GM12875 (cell line): Measurements from ENCODE around the gene ARHGEF17.

Experiments used
- H3K4me3 ChIP-seq: one replicate; pipeline ENCODE4 v1.5.1; 2011; ENCODE audit warnings: low read depth, low read length, control low read depth
- CTCF ChIP-seq: IDR thresholded peaks from 2 replicates; pipeline ENCODE4 v1.5.1; 2011; ENCODE audit warnings: low read depth, mild to moderate bottlenecking, control low read depth, inconsistent platforms, low read length, moderate library complexity, borderline replicate concordance; ENCODE audit not compliant: insufficient read depth

Gene ARHGEF17

DNA sequence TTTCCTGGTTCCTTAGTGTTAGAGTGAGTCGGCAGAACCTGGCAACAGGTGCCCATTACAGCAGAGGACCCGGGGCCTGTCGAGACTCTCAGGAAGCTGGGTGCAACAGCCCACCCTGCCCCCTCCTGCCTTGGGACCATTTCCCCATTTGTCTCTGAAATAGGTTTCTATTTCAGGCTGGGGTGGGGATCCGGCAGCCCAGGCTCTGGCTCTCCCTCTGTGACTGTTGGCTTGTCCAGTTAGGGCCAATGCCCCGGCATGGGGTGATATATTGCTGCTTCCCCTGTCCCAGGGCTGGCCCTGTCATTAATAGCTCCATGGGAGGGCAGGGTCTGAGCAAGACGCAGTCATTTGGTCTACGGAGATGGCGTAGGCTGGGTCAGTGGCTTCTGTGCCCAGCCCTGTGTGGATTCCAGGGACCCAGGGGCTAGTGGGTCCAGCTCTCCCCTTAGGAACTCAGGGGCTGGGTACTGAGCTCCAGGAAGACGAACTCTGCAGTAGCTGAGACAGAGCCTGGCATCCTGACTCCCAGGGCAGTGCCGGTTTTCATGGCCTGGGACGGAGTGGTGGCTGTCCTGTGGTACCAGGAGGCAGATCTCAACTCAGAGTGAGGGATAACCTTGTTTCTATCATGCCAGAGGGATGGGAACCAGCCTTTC lies 33.2 kb upstream of the ARHGEF17 start:
- H3K4me3 ChIP-seq: no peak overlapping the region
- no peak for TF ChIP-seq CTCF

- TF ChIP-seq CTCF: no peak
These were observed 32.7 kb upstream of the ARHGEF17 start for GRCh38 chr11:73275381-73275750.

DNA sequence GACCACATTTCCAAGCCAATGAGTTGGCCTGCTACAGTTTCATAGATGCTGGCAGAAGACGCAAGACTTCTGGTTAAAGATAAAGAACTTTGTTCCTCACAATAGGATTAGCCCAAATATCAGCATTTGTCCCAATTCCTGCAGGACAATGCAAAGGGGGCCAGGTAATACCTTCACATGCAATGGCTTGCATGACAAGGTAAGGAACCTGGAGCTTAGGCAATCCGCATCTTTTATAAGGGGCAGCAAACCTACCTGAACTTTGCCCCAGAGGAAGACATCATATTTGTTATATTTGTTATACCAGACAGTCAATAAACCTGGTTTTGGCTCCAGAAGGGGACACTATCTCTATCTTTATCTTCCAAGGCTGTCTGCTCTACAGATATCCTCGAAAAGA lies 30.6 kb upstream of the ARHGEF17 start:
- TF ChIP-seq CTCF: no peak
- H3K4me3 ChIP-seq: no peak overlapping the region

More at GRCh38 chr11:73275381-73275750, 32.7 kb upstream of the ARHGEF17 start:
- no peak overlapping the region for H3K4me3 ChIP-seq

DNA sequence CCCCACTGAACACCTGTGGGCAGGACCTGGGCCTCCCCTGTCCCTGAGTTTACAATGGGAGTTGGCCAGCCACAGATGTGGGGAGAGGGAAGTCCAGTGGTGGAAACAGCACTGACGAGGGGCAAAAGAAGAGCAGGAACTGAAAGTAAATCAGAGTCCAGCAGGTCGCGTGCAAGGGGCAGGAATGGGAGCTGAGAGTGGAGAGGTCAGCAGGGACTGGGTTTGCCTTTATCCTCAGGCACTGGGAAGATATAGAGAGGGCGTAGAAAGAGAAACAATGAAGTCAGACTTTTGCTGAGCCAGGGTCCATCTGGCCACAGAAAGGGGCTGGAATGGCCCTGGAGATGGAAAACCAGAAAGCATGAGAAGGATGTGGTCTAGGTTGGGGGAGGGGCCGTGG lies 27.4 kb upstream of the ARHGEF17 start:
- H3K4me3 ChIP-seq: no peak overlapping the region

DNA sequence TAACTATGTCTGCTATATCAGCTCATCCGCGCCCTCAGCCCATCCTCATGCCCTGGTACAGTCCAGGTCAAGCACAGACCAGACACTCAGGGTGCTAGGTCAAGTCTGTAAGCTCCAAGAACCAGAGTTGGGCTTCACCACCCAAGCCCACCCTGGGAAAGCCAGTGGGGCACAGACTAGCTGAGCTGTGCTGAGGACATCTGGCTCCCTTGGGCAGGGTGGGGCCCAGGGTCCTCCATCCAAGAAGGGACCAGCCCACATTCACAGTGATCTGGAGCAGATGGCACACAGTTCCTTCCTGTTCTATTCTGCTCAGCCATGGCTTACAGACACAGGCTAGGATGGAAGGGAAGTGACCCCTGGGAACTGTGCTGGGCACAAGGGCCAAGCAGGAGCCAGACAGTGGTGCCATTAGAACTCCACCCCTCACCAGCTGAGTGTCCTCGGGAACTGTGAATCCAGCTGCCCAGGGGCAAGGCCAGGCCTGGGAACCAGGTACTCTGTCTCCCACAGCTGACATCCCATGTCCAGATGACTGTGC lies 26.8 kb upstream of the ARHGEF17 start:
- TF ChIP-seq CTCF: no peak

More for the DNA sequence above, 27.4 kb upstream of the ARHGEF17 start:
- TF ChIP-seq CTCF: no peak

DNA sequence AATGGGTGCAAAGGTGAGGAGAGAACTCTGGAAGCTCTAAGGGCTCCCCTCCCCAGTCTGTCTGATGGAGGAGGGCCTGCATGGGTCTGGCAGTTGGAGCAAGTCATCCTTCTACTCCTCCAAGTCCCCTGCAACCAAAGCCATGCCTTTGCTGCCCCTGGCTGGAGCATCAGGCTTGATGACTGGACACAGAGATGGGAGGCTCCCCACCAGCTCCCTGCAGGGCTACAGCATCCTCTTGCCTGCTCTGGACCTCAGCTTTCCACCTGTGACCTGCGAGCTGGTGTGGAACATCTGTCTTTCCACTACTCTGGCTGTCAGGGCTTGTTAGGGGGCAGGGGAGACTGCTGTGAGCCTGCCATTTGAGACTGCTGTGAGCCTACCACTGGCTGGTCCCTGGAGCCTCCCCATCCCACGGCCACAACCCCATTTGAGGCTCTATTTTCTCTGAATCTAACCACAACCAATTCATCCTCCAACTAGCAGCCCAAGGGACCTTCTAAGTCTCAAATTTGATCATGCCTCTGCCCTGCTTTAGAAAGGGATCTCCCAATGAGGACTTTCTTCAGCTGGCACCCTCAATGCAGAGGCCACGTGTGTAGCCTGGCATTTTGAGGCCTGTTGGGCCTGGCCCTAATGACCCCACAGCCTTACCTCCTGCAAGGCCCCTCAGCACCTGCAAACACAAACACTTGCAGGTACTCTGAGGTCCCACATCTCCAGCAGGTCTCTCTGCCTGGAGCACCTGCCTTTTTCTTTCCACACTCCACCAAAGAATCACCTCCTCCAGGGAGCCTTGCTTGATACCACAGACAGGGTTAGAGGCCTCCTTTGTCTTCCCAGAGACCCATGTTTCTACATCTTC lies 26.0 kb upstream of the ARHGEF17 start:
- H3K4me3 ChIP-seq: no peak overlapping the region
- no peak for TF ChIP-seq CTCF

More for the DNA sequence above, 26.8 kb upstream of the ARHGEF17 start:
- H3K4me3 ChIP-seq: no peak overlapping the region
